Measurements from ENCODE around the gene IFIT2.
"Not testable (repeated sequence)": the region's sequence is repeated elsewhere in the genome, so short reads cannot be mapped to it uniquely, and the experiment has no call there.

The IFIT2 gene

GRCh38 chr10:89308736-89309135, 6.9 kb downstream of the IFIT2 start:
- no peak for DNase-seq

GRCh38 chr10:89309156-89310055, 7.6 kb downstream of the IFIT2 start:
- no peak for DNase-seq

- no peak for DNase-seq
These were observed 8.4 kb downstream of the IFIT2 start for GRCh38 chr10:89310056-89310893.

GRCh38 chr10:89312973-89313372, 11.1 kb downstream of the IFIT2 start:
- DNase-seq: no peak

GRCh38 chr10:89314676-89315075, 12.8 kb downstream of the IFIT2 start:
- no peak for DNase-seq

GRCh38 chr10:89318047-89318446, 16.2 kb downstream of the IFIT2 start:
- DNase-seq: not testable (repeated sequence)

GRCh38 chr10:89325081-89325480, 23.2 kb downstream of the IFIT2 start:
- not testable (repeated sequence) for DNase-seq

GRCh38 chr10:89325856-89326255, 24.0 kb downstream of the IFIT2 start:
- not testable (repeated sequence) for DNase-seq

GRCh38 chr10:89327803-89328441, 26.1 kb downstream of the IFIT2 start, which contains the start of gene IFIT3:
TSS of gene IFIT3 (plus strand) at chr10:89327997. CDS start at chr10:89328074, 77 bp downstream.
- DNase-seq: no peak

- DNase-seq: no peak
These were observed 27.3 kb downstream of the IFIT2 start for GRCh38 chr10:89329151-89329550.

GRCh38 chr10:89330014-89330413, 28.2 kb downstream of the IFIT2 start:
- DNase-seq: not testable (repeated sequence)

GRCh38 chr10:89330537-89331212, 28.8 kb downstream of the IFIT2 start:
- no peak for DNase-seq

- DNase-seq: not testable (repeated sequence)
These were observed 29.8 kb downstream of the IFIT2 start for GRCh38 chr10:89331487-89332122.

- peak in 1 of 2 experiments; percentile 34 for DNase-seq
These were observed 30.3 kb downstream of the IFIT2 start for GRCh38 chr10:89332123-89332633.

GRCh38 chr10:89335226-89335625, 33.4 kb downstream of the IFIT2 start:
- DNase-seq: no peak

GRCh38 chr10:89336241-89336640, 34.4 kb downstream of the IFIT2 start:
- DNase-seq: no peak

GRCh38 chr10:89337484-89337883, 35.6 kb downstream of the IFIT2 start:
- peak; percentile 42 to 54 for DNase-seq

GRCh38 chr10:89338713-89339112, 36.9 kb downstream of the IFIT2 start:
- no peak for DNase-seq

GRCh38 chr10:89339875-89340274, 38.0 kb downstream of the IFIT2 start:
- no peak for DNase-seq

- no peak for DNase-seq
These were observed 39.8 kb downstream of the IFIT2 start for GRCh38 chr10:89341649-89342048.

- DNase-seq: no peak
These were observed 40.5 kb downstream of the IFIT2 start for GRCh38 chr10:89342206-89342958.

Data from activated T-cell treated with anti-CD3 and anti-CD28 coated beads, Interleukin-2, amount 50 U/mL, for 48 hours (primary cell).